Lower leg skin (tissue), 4 donors: ENCODE data around the gene DDX28. TPM values are rescaled to one million over a fixed set of nuclear protein-coding genes. Genes with fewer than 3 reads are reported as not detected.
"Not testable (repeated sequence)": the region's sequence is repeated elsewhere in the genome, so short reads cannot be mapped to it uniquely, and the experiment has no call there.

Experiments
- DNase-seq, 2 donors: peaks; one replicate each; pipeline ENCODE4 v3.0.0-alpha.2; 2019; ENCODE audit warnings: low spot score in 2 of 2
- H3K4me3 ChIP-seq: fragments of 200-600 bp; sonication (generic); 2 replicates; pipeline ENCODE4 v1.5.1; 2017; ENCODE audit warnings: mild to moderate bottlenecking, low read depth; ENCODE audit not compliant: poor library complexity, severe bottlenecking
- CTCF ChIP-seq, 3 donors: fragments of 450-650 bp; IDR thresholded peaks; one replicate each; pipeline ENCODE4 v1.5.1; 2016; ENCODE audit warnings: antibody characterized with exemption in 3 of 3, mild to moderate bottlenecking in 3 of 3, moderate library complexity in 2 of 3
- POLR2A ChIP-seq, 2 donors: fragments of 450-650 bp; IDR thresholded peaks; one replicate each; pipeline ENCODE4 v1.6.1; 2016 to 2017; ENCODE audit warnings: antibody characterized with exemption in 2 of 2, mild to moderate bottlenecking in 1 of 2, moderate library complexity in 1 of 2
- WGBS, 2 donors: methylation state at CpG; one replicate each; pipeline ENCODE4 v1.1.5; 2018; 5-methylcytosine and 5-hydroxymethylcytosine counted together
- intact Hi-C: fragments of 100-400 bp; cut with DNase I; formaldehyde crosslinking; loops from one replicate; pipeline ENCODE4 v1.15.0; 2023; ENCODE audit warnings: low total_unique reads
- total RNA-seq, 4 donors: library from RNA; depleted of rRNA; stranded (reverse); fragments of >200 nt; gene quantifications; one replicate each; pipeline ENCODE4 v1.1.0, GENCODE V29; 2016

DDX28 gene
- total RNA-seq, 4 donors from 2014 or later: 11.0 to 21.1 (median 13.6) TPM

- 90 to 92% methylated on average over 5 of the region's 5 CpGs for WGBS, 2 donors
- no peak overlapping the region for H3K4me3 ChIP-seq
- no peak for TF ChIP-seq CTCF (IDR thresholded peaks at IDR 0.05)
- TF ChIP-seq POLR2A (IDR thresholded peaks at IDR 0.05): no peak
- DNase-seq: no peak
- intact Hi-C loops: loop anchor here (10.0 kb wide), 1 partner anchor 228 kb away; no protein-coding TSS in a partner anchor
These were observed 26.4 kb downstream of the DDX28 start for GRCh38 chr16:67996666-67997065.

GRCh38 chr16:67995423-67995822 is 27.6 kb downstream of the DDX28 start:
- DNase-seq: no peak
- WGBS, 2 donors: 62 to 65% methylated on average over 5 of the region's 5 CpGs
- TF ChIP-seq POLR2A (IDR thresholded peaks at IDR 0.05) (no peak), CTCF (IDR thresholded peaks at IDR 0.05) (no peak)
- no peak overlapping the region for H3K4me3 ChIP-seq
- intact Hi-C loops: loop anchor here (10.0 kb wide), 1 partner anchor 229 kb away; no protein-coding TSS in a partner anchor

GRCh38 chr16:67994040-67994408 is 29.0 kb downstream of the DDX28 start:
- WGBS, 2 donors: 74 to 80% methylated on average over 2 of the region's 6 CpGs
- H3K4me3 ChIP-seq, DNase-seq: not testable (repeated sequence)
- intact Hi-C loops: loop anchor here (5.0 to 10.0 kb wide), 2 partner anchors 48 to 231 kb away; no protein-coding TSS in a partner anchor

GRCh38 chr16:67993207-67994039 is 29.6 kb downstream of the DDX28 start:
- TF ChIP-seq POLR2A (IDR thresholded peaks at IDR 0.05): no peak
- TF ChIP-seq CTCF (IDR thresholded peaks at IDR 0.05): peak in 2 of 3 donors; percentile 94 to 99
- 11 to 15% methylated on average over 32 to 39 of the region's 39 CpGs for WGBS, 2 donors
- intact Hi-C loops: loop anchor here (5.0 to 10.0 kb wide), 2 partner anchors 49 to 231 kb away; no protein-coding TSS in a partner anchor
- DNase-seq: peak; percentile 54 to 94
- H3K4me3 ChIP-seq: no peak overlapping the region

- H3K4me3 ChIP-seq: no peak overlapping the region
- 63 to 73% methylated on average over 9 to 20 of the region's 20 CpGs for WGBS, 2 donors
- TF ChIP-seq CTCF (IDR thresholded peaks at IDR 0.05) (no peak), POLR2A (IDR thresholded peaks at IDR 0.05) (no peak)
- intact Hi-C loops: loop anchor here (5.0 to 10.0 kb wide), 2 partner anchors 50 to 232 kb away; no protein-coding TSS in a partner anchor
- DNase-seq: peak in 1 of 2 donors; percentile 88
These were observed 30.3 kb downstream of the DDX28 start for GRCh38 chr16:67992661-67993206.

- intact Hi-C loops: loop anchor here (5.0 to 10.0 kb wide), 2 partner anchors 52 to 235 kb away; no protein-coding TSS in a partner anchor
- TF ChIP-seq CTCF (IDR thresholded peaks at IDR 0.05) (no peak), POLR2A (IDR thresholded peaks at IDR 0.05) (no peak)
These were observed 33.0 kb downstream of the DDX28 start for GRCh38 chr16:67990018-67990386.

More at GRCh38 chr16:67990018-67990386, 33.0 kb downstream of the DDX28 start:
- 89 to 96% methylated on average over 6 of the region's 6 CpGs for WGBS, 2 donors
- no peak overlapping the region for H3K4me3 ChIP-seq
- no peak for DNase-seq
